ENCODE data around the gene CARD14.
A peak's percentile ranks its signal among the peaks of the same experiment; 100 is the strongest.

Gene CARD14

GRCh38 chr17:80187090-80187489 is 17.3 kb downstream of the CARD14 start:
- H2BK12ac ChIP-seq (ENCODE audit: low read length in 2 of 2) = no peak overlapping the region
- H3K9me3 ChIP-seq (ENCODE audit: control insufficient read depth, low read length) = no peaks in the 10 kb centered on the region
- H2AFZ ChIP-seq (ENCODE audit: low read depth, low read length) = no peak overlapping the region
- H3K79me1 ChIP-seq (replicated peaks; ENCODE audit: low read length, poor library complexity, severe bottlenecking) = no peaks in the 10 kb centered on the region
- H4K8ac ChIP-seq (ENCODE audit: low read length) = no peak overlapping the region
- H4K91ac ChIP-seq (ENCODE audit: low read length) = no peak overlapping the region
- H3K27me3 ChIP-seq (ENCODE audit: control insufficient read depth in 1 of 2, insufficient read depth in 1 of 2, low read length in 2 of 2) = peaks cover 26 to 33% of the 10 kb centered on the region in 2 experiments
- no peak overlapping the region for H3K23ac ChIP-seq (ENCODE audit: low read length in 2 of 2)
- no peaks in the 10 kb centered on the region for H3K36me3 ChIP-seq (ENCODE audit: control insufficient read depth in 1 of 2, insufficient read depth in 2 of 2, low read depth in 1 of 2, low read length in 2 of 2)
- H3K4me3 ChIP-seq (ENCODE audit: insufficient read depth in 1 of 2, low read depth in 1 of 2, low read length in 2 of 2) = peak overlapping the region in 1 of 2 experiments; percentile 76
- no peak overlapping the region for H2AK5ac ChIP-seq (ENCODE audit: low read length, severe bottlenecking)
- H3K4me2 ChIP-seq (ENCODE audit: low read length, poor library complexity, severe bottlenecking) = no peak overlapping the region
- H3K4ac ChIP-seq (ENCODE audit: low read depth in 1 of 2, low read length in 2 of 2) = no peak overlapping the region
- H3K18ac ChIP-seq (ENCODE audit: low read depth in 1 of 2, low read length in 2 of 2) = no peak overlapping the region
- peak overlapping the region; percentile 77 for H3K9ac ChIP-seq (ENCODE audit: low read length)
- H2BK5ac ChIP-seq (ENCODE audit: low read depth, low read length, poor library complexity, severe bottlenecking) = no peak overlapping the region
- H3K14ac ChIP-seq (ENCODE audit: low read length in 2 of 2) = no peak overlapping the region
- peak; percentile 40 for DNase-seq
- H2BK15ac ChIP-seq (ENCODE audit: low read depth, poor library complexity, severe bottlenecking) = no peak overlapping the region
- H3K4me1 ChIP-seq (ENCODE audit: control insufficient read depth, insufficient read depth, low read depth, low read length) = no peaks in the 10 kb centered on the region
- H2BK120ac ChIP-seq (ENCODE audit: low read depth, low read length) = no peak overlapping the region
- WGBS = 91% methylated on average over 16 of the region's 16 CpGs
- no peak overlapping the region for H3K27ac ChIP-seq (ENCODE audit: low read length, poor library complexity, severe bottlenecking)

GRCh38 chr17:80187515-80187941 is 17.7 kb downstream of the CARD14 start:
- no peak overlapping the region for H3K4ac ChIP-seq (ENCODE audit: low read depth in 1 of 2, low read length in 2 of 2)
- no peak overlapping the region for H3K23ac ChIP-seq (ENCODE audit: low read length in 2 of 2)
- no peaks in the 10 kb centered on the region for H3K79me1 ChIP-seq (replicated peaks; ENCODE audit: low read length, poor library complexity, severe bottlenecking)
- 88% methylated on average over 18 of the region's 18 CpGs for WGBS
- H3K4me1 ChIP-seq (ENCODE audit: control insufficient read depth, insufficient read depth, low read depth, low read length) = no peaks in the 10 kb centered on the region
- no peak overlapping the region for H2BK12ac ChIP-seq (ENCODE audit: low read length in 2 of 2)
- no peak overlapping the region for H2AK5ac ChIP-seq (ENCODE audit: low read length, severe bottlenecking)
- H4K8ac ChIP-seq (ENCODE audit: low read length) = no peak overlapping the region
- H3K9me3 ChIP-seq (ENCODE audit: control insufficient read depth, low read length) = no peaks in the 10 kb centered on the region
- no peak overlapping the region for H3K27ac ChIP-seq (ENCODE audit: low read length, poor library complexity, severe bottlenecking)
- no peak overlapping the region for H2BK120ac ChIP-seq (ENCODE audit: low read depth, low read length)
- H2BK15ac ChIP-seq (ENCODE audit: low read depth, poor library complexity, severe bottlenecking) = no peak overlapping the region
- no peak overlapping the region for H4K91ac ChIP-seq (ENCODE audit: low read length)
- H3K18ac ChIP-seq (ENCODE audit: low read depth in 1 of 2, low read length in 2 of 2) = no peak overlapping the region
- no peaks in the 10 kb centered on the region for H3K36me3 ChIP-seq (ENCODE audit: control insufficient read depth in 1 of 2, insufficient read depth in 2 of 2, low read depth in 1 of 2, low read length in 2 of 2)
- peak overlapping the region; percentile 77 for H3K9ac ChIP-seq (ENCODE audit: low read length)
- peaks cover 27 to 28% of the 10 kb centered on the region in 2 experiments for H3K27me3 ChIP-seq (ENCODE audit: control insufficient read depth in 1 of 2, insufficient read depth in 1 of 2, low read length in 2 of 2)
- no peak for DNase-seq
- H3K14ac ChIP-seq (ENCODE audit: low read length in 2 of 2) = no peak overlapping the region
- no peak overlapping the region for H2AFZ ChIP-seq (ENCODE audit: low read depth, low read length)
- H3K4me2 ChIP-seq (ENCODE audit: low read length, poor library complexity, severe bottlenecking) = no peak overlapping the region
- H2BK5ac ChIP-seq (ENCODE audit: low read depth, low read length, poor library complexity, severe bottlenecking) = no peak overlapping the region
- peak overlapping the region in 1 of 2 experiments; percentile 76 for H3K4me3 ChIP-seq (ENCODE audit: insufficient read depth in 1 of 2, low read depth in 1 of 2, low read length in 2 of 2)

GRCh38 chr17:80189611-80190010 is 19.8 kb downstream of the CARD14 start:
- H3K27ac ChIP-seq (ENCODE audit: low read length, poor library complexity, severe bottlenecking) = no peak overlapping the region
- no peak overlapping the region for H4K91ac ChIP-seq (ENCODE audit: low read length)
- no peak for DNase-seq
- H2BK5ac ChIP-seq (ENCODE audit: low read depth, low read length, poor library complexity, severe bottlenecking) = no peak overlapping the region
- H3K4ac ChIP-seq (ENCODE audit: low read depth in 1 of 2, low read length in 2 of 2) = no peak overlapping the region
- H3K4me1 ChIP-seq (ENCODE audit: control insufficient read depth, insufficient read depth, low read depth, low read length) = peaks cover 2% of the 10 kb centered on the region
- no peak overlapping the region for H4K8ac ChIP-seq (ENCODE audit: low read length)
- H3K4me3 ChIP-seq (ENCODE audit: insufficient read depth in 1 of 2, low read depth in 1 of 2, low read length in 2 of 2) = no peak overlapping the region
- H3K36me3 ChIP-seq (ENCODE audit: control insufficient read depth in 1 of 2, insufficient read depth in 2 of 2, low read depth in 1 of 2, low read length in 2 of 2) = no peaks in the 10 kb centered on the region
- WGBS = 96% methylated on average over 23 of the region's 23 CpGs
- no peak overlapping the region for H3K23ac ChIP-seq (ENCODE audit: low read length in 2 of 2)
- no peak overlapping the region for H2AFZ ChIP-seq (ENCODE audit: low read depth, low read length)
- H2BK120ac ChIP-seq (ENCODE audit: low read depth, low read length) = no peak overlapping the region
- H3K9me3 ChIP-seq (ENCODE audit: control insufficient read depth, low read length) = no peaks in the 10 kb centered on the region
- H3K4me2 ChIP-seq (ENCODE audit: low read length, poor library complexity, severe bottlenecking) = no peak overlapping the region
- H3K79me1 ChIP-seq (replicated peaks; ENCODE audit: low read length, poor library complexity, severe bottlenecking) = no peaks in the 10 kb centered on the region
- H2BK12ac ChIP-seq (ENCODE audit: low read length in 2 of 2) = no peak overlapping the region
- H3K14ac ChIP-seq (ENCODE audit: low read length in 2 of 2) = no peak overlapping the region
- peaks cover 24 to 39% of the 10 kb centered on the region in 2 experiments for H3K27me3 ChIP-seq (ENCODE audit: control insufficient read depth in 1 of 2, insufficient read depth in 1 of 2, low read length in 2 of 2)
- H2AK5ac ChIP-seq (ENCODE audit: low read length, severe bottlenecking) = no peak overlapping the region
- no peak overlapping the region for H3K9ac ChIP-seq (ENCODE audit: low read length)
- no peak overlapping the region for H2BK15ac ChIP-seq (ENCODE audit: low read depth, poor library complexity, severe bottlenecking)
- H3K18ac ChIP-seq (ENCODE audit: low read depth in 1 of 2, low read length in 2 of 2) = no peak overlapping the region

- no peak overlapping the region for H2AFZ ChIP-seq (ENCODE audit: low read depth, low read length)
- no peak overlapping the region for H2BK5ac ChIP-seq (ENCODE audit: low read depth, low read length, poor library complexity, severe bottlenecking)
- no peak overlapping the region for H2BK15ac ChIP-seq (ENCODE audit: low read depth, poor library complexity, severe bottlenecking)
- no peaks in the 10 kb centered on the region for H3K79me1 ChIP-seq (replicated peaks; ENCODE audit: low read length, poor library complexity, severe bottlenecking)
- no peak overlapping the region for H4K8ac ChIP-seq (ENCODE audit: low read length)
- no peak overlapping the region for H3K4me2 ChIP-seq (ENCODE audit: low read length, poor library complexity, severe bottlenecking)
- DNase-seq = no peak
- H3K18ac ChIP-seq (ENCODE audit: low read depth in 1 of 2, low read length in 2 of 2) = no peak overlapping the region
- H4K91ac ChIP-seq (ENCODE audit: low read length) = no peak overlapping the region
- H3K4me1 ChIP-seq (ENCODE audit: control insufficient read depth, insufficient read depth, low read depth, low read length) = peaks cover 2% of the 10 kb centered on the region
- H3K23ac ChIP-seq (ENCODE audit: low read length in 2 of 2) = no peak overlapping the region
- no peak overlapping the region for H2AK5ac ChIP-seq (ENCODE audit: low read length, severe bottlenecking)
- no peak overlapping the region for H3K4me3 ChIP-seq (ENCODE audit: insufficient read depth in 1 of 2, low read depth in 1 of 2, low read length in 2 of 2)
- H3K4ac ChIP-seq (ENCODE audit: low read depth in 1 of 2, low read length in 2 of 2) = no peak overlapping the region
- H3K9ac ChIP-seq (ENCODE audit: low read length) = no peak overlapping the region
- no peak overlapping the region for H3K27ac ChIP-seq (ENCODE audit: low read length, poor library complexity, severe bottlenecking)
- H2BK12ac ChIP-seq (ENCODE audit: low read length in 2 of 2) = no peak overlapping the region
- H3K27me3 ChIP-seq (ENCODE audit: control insufficient read depth in 1 of 2, insufficient read depth in 1 of 2, low read length in 2 of 2) = peaks cover 28 to 50% of the 10 kb centered on the region in 2 experiments
- H3K14ac ChIP-seq (ENCODE audit: low read length in 2 of 2) = peak overlapping the region in 1 of 2 experiments; percentile 16
- WGBS = 92% methylated on average over 10 of the region's 10 CpGs
- no peaks in the 10 kb centered on the region for H3K36me3 ChIP-seq (ENCODE audit: control insufficient read depth in 1 of 2, insufficient read depth in 2 of 2, low read depth in 1 of 2, low read length in 2 of 2)
- no peaks in the 10 kb centered on the region for H3K9me3 ChIP-seq (ENCODE audit: control insufficient read depth, low read length)
- H2BK120ac ChIP-seq (ENCODE audit: low read depth, low read length) = no peak overlapping the region
These were observed 20.9 kb downstream of the CARD14 start for GRCh38 chr17:80190716-80191115.
